ENCODE results near the gene ANKRD29. TPM values are rescaled to one million over a fixed set of nuclear protein-coding genes. Genes with fewer than 3 reads are reported as not detected.

ANKRD29 gene
- polyA plus RNA-seq, 1 donor = 6.1 TPM

- Histone ChIP-seq H3K27ac (ENCODE audit: low read length) (no peak overlapping the region), H3K9me3 (ENCODE audit: control insufficient read depth, low read depth, low read length) (no peaks in the 10 kb centered on the region), H3K4me3 (ENCODE audit: low read length) (no peak overlapping the region), H3K27me3 (ENCODE audit: control insufficient read depth, insufficient read depth, low read length) (no peaks in the 10 kb centered on the region), H3K36me3 (ENCODE audit: control insufficient read depth, insufficient read depth, low read length) (no peaks in the 10 kb centered on the region), H3K4me1 (ENCODE audit: control insufficient read depth, insufficient read depth, low read length) (no peaks in the 10 kb centered on the region)
- DNase-seq = no peak
- WGBS (ENCODE audit: insufficient coverage, low lambda C conversion rate) = 75% methylated on average over 3 of the region's 7 CpGs
Observed at GRCh38 chr18:23596183-23596582, 66.5 kb downstream of the ANKRD29 start.

GRCh38 chr18:23595591-23595990 is 67.1 kb downstream of the ANKRD29 start:
- H3K9me3 ChIP-seq (ENCODE audit: control insufficient read depth, low read depth, low read length) = no peaks in the 10 kb centered on the region
- no peaks in the 10 kb centered on the region for H3K4me1 ChIP-seq (ENCODE audit: control insufficient read depth, insufficient read depth, low read length)
- no peak overlapping the region for H3K4me3 ChIP-seq (ENCODE audit: low read length)
- no peak overlapping the region for H3K27ac ChIP-seq (ENCODE audit: low read length)
- DNase-seq = no peak
- WGBS (ENCODE audit: insufficient coverage, low lambda C conversion rate) = 75% methylated on average over 2 of the region's 7 CpGs
- H3K27me3 ChIP-seq (ENCODE audit: control insufficient read depth, insufficient read depth, low read length) = no peaks in the 10 kb centered on the region
- H3K36me3 ChIP-seq (ENCODE audit: control insufficient read depth, insufficient read depth, low read length) = no peaks in the 10 kb centered on the region

- no peak overlapping the region for H3K4me3 ChIP-seq (ENCODE audit: low read length)
- H3K36me3 ChIP-seq (ENCODE audit: control insufficient read depth, insufficient read depth, low read length) = no peaks in the 10 kb centered on the region
- no peaks in the 10 kb centered on the region for H3K27me3 ChIP-seq (ENCODE audit: control insufficient read depth, insufficient read depth, low read length)
- H3K9me3 ChIP-seq (ENCODE audit: control insufficient read depth, low read depth, low read length) = no peaks in the 10 kb centered on the region
- no peak for DNase-seq
- H3K4me1 ChIP-seq (ENCODE audit: control insufficient read depth, insufficient read depth, low read length) = no peaks in the 10 kb centered on the region
- WGBS (ENCODE audit: insufficient coverage, low lambda C conversion rate) = no CpG with 5 or more reads among the region's 2 CpGs
- no peak overlapping the region for H3K27ac ChIP-seq (ENCODE audit: low read length)
Observed at GRCh38 chr18:23593720-23594119, 69.0 kb downstream of the ANKRD29 start.

GRCh38 chr18:23592911-23593310 is 69.8 kb downstream of the ANKRD29 start:
- Histone ChIP-seq H3K4me3 (ENCODE audit: low read length) (no peak overlapping the region), H3K36me3 (ENCODE audit: control insufficient read depth, insufficient read depth, low read length) (no peaks in the 10 kb centered on the region), H3K9me3 (ENCODE audit: control insufficient read depth, low read depth, low read length) (no peaks in the 10 kb centered on the region), H3K27me3 (ENCODE audit: control insufficient read depth, insufficient read depth, low read length) (no peaks in the 10 kb centered on the region), H3K27ac (ENCODE audit: low read length) (no peak overlapping the region), H3K4me1 (ENCODE audit: control insufficient read depth, insufficient read depth, low read length) (no peaks in the 10 kb centered on the region)
- WGBS (ENCODE audit: insufficient coverage, low lambda C conversion rate) = no CpG with 5 or more reads among the region's 2 CpGs
- DNase-seq = no peak

GRCh38 chr18:23591011-23591410 is 71.7 kb downstream of the ANKRD29 start:
- WGBS (ENCODE audit: insufficient coverage, low lambda C conversion rate) = 80% methylated on average over 1 of the region's 1 CpG
- no peaks in the 10 kb centered on the region for H3K27me3 ChIP-seq (ENCODE audit: control insufficient read depth, insufficient read depth, low read length)
- no peaks in the 10 kb centered on the region for H3K9me3 ChIP-seq (ENCODE audit: control insufficient read depth, low read depth, low read length)
- no peak overlapping the region for H3K27ac ChIP-seq (ENCODE audit: low read length)
- DNase-seq = no peak
- no peaks in the 10 kb centered on the region for H3K4me1 ChIP-seq (ENCODE audit: control insufficient read depth, insufficient read depth, low read length)
- H3K36me3 ChIP-seq (ENCODE audit: control insufficient read depth, insufficient read depth, low read length) = no peaks in the 10 kb centered on the region
- no peak overlapping the region for H3K4me3 ChIP-seq (ENCODE audit: low read length)

DNA sequence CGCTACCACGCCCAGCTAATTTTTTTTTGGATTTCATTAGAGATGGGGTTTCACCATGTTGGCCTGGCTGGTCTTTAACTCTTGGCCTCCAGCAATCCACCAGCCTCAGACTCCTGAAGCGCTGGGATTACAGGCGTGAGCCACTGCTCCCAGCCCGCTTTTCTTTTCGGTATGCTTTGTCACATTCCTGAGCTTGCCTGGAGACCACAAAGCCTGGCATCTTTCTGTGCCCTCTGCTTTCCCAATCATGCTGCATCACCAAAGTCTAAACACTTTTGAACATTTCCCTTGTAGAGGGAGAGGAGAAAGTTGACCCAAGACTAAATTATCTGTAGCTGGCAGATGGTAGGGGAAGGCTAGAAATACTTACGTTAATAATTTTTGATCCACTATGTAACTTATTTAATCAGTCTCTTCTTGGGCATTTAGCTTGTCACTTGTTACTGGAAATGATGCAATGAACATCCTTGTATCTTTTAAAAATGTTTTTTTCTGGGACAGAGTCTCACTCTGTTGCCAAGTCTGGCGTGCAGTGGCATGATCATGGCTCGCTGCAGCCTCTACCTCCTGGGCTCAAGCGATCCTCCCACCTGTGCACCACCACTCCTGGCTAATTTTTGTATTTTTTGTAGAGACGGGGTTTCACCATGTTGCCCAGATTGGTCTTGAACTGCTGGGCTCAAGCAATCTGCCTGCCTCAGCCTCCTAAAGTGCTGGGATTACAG is 73.7 kb downstream of the ANKRD29 start:
- no peak for DNase-seq
- no peak overlapping the region for H3K27ac ChIP-seq (ENCODE audit: low read length)
- no peak overlapping the region for H3K4me3 ChIP-seq (ENCODE audit: low read length)
- no peaks in the 10 kb centered on the region for H3K9me3 ChIP-seq (ENCODE audit: control insufficient read depth, low read depth, low read length)
- H3K36me3 ChIP-seq (ENCODE audit: control insufficient read depth, insufficient read depth, low read length) = no peaks in the 10 kb centered on the region
- WGBS (ENCODE audit: insufficient coverage, low lambda C conversion rate) = 100% methylated on average over 1 of the region's 11 CpGs
- H3K27me3 ChIP-seq (ENCODE audit: control insufficient read depth, insufficient read depth, low read length) = no peaks in the 10 kb centered on the region
- peaks cover 4% of the 10 kb centered on the region for H3K4me1 ChIP-seq (ENCODE audit: control insufficient read depth, insufficient read depth, low read length)

DNA sequence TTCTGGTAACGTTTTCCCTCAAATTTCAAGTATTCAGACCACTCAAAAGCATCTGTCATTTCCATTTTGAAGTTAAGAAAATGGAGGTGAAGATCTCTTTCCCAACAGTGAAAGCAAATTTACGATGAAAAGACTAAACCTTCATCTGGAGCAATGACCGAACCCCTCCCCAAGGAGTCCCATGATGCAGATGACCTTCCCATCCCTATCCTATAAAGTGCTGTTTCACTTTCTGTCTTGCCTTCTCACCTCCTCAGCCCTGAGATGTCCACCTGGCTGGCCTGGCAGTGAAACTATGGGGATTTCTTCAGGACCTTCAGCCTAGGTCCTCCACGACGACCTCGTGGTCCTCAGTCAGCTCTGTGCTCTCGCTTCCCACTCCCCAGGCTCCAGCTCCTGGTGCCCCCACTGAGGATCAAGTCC is 75.5 kb downstream of the ANKRD29 start:
- no peaks in the 10 kb centered on the region for H3K9me3 ChIP-seq (ENCODE audit: control insufficient read depth, low read depth, low read length)
- H3K27me3 ChIP-seq (ENCODE audit: control insufficient read depth, insufficient read depth, low read length) = no peaks in the 10 kb centered on the region
- peak overlapping the region; percentile 7 for H3K4me3 ChIP-seq (ENCODE audit: low read length)
- 0% methylated on average over 1 of the region's 7 CpGs for WGBS (ENCODE audit: insufficient coverage, low lambda C conversion rate)
- peaks cover 11% of the 10 kb centered on the region for H3K4me1 ChIP-seq (ENCODE audit: control insufficient read depth, insufficient read depth, low read length)
- DNase-seq = peak; percentile 52 to 75
- no peaks in the 10 kb centered on the region for H3K36me3 ChIP-seq (ENCODE audit: control insufficient read depth, insufficient read depth, low read length)
- peak overlapping the region; percentile 12 for H3K27ac ChIP-seq (ENCODE audit: low read length)

GRCh38 chr18:23586249-23587196 is 76.2 kb downstream of the ANKRD29 start, which contains the start of gene NPC1:
Gene NPC1, minus strand, starts transcription at chr18:23586506. Its CDS starts 163 bp downstream, at chr18:23586343.
- peak within 1 kb of the TSS; percentile 100 for H3K27ac ChIP-seq (ENCODE audit: low read length)
- no peaks in the 10 kb centered on the region for H3K9me3 ChIP-seq (ENCODE audit: control insufficient read depth, low read depth, low read length)
- DNase-seq = peak; percentile 95 to 96
- 0% methylated on average over 1 of the region's 95 CpGs for WGBS (ENCODE audit: insufficient coverage, low lambda C conversion rate)
- H3K4me3 ChIP-seq (ENCODE audit: low read length) = peak within 1 kb of the TSS; percentile 98
- peaks cover 11% of the 10 kb centered on the region for H3K4me1 ChIP-seq (ENCODE audit: control insufficient read depth, insufficient read depth, low read length)
- H3K27me3 ChIP-seq (ENCODE audit: control insufficient read depth, insufficient read depth, low read length) = no peaks in the 10 kb centered on the region
- no peaks in the 10 kb centered on the region for H3K36me3 ChIP-seq (ENCODE audit: control insufficient read depth, insufficient read depth, low read length)

DNA sequence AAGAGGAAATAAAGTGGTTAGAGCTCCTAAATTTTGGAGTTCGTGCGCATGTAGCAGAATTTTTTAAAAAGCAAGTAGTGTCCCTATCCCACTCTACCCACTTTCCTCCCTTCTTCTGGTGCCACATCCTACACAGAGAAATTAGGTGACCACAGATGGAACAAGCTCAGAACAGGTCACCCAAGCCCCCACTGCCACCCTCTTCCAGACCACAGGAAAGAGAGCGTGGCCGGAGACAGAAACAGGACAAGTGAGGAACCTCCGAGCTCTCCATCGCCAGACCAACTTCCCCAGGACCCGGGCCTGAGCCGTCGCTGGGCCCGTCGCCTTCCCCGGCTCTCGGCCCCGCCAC is 76.8 kb downstream of the ANKRD29 start:
- H3K4me3 ChIP-seq (ENCODE audit: low read length) = peak overlapping the region; percentile 98
- peaks cover 11% of the 10 kb centered on the region for H3K4me1 ChIP-seq (ENCODE audit: control insufficient read depth, insufficient read depth, low read length)
- peak overlapping the region; percentile 100 for H3K27ac ChIP-seq (ENCODE audit: low read length)
- no peaks in the 10 kb centered on the region for H3K36me3 ChIP-seq (ENCODE audit: control insufficient read depth, insufficient read depth, low read length)
- no peak for DNase-seq
- H3K9me3 ChIP-seq (ENCODE audit: control insufficient read depth, low read depth, low read length) = no peaks in the 10 kb centered on the region
- no peaks in the 10 kb centered on the region for H3K27me3 ChIP-seq (ENCODE audit: control insufficient read depth, insufficient read depth, low read length)
- WGBS (ENCODE audit: insufficient coverage, low lambda C conversion rate) = no CpG with 5 or more reads among the region's 14 CpGs

GRCh38 chr18:23585007-23585871 is 77.5 kb downstream of the ANKRD29 start:
- Histone ChIP-seq H3K27ac (ENCODE audit: low read length) (peak overlapping the region; percentile 100), H3K9me3 (ENCODE audit: control insufficient read depth, low read depth, low read length) (no peaks in the 10 kb centered on the region), H3K36me3 (ENCODE audit: control insufficient read depth, insufficient read depth, low read length) (peaks cover 4% of the 10 kb centered on the region), H3K4me1 (ENCODE audit: control insufficient read depth, insufficient read depth, low read length) (peaks cover 11% of the 10 kb centered on the region), H3K27me3 (ENCODE audit: control insufficient read depth, insufficient read depth, low read length) (no peaks in the 10 kb centered on the region), H3K4me3 (ENCODE audit: low read length) (peak overlapping the region; percentile 98)
- WGBS (ENCODE audit: insufficient coverage, low lambda C conversion rate) = 0% methylated on average over 2 of the region's 19 CpGs
- DNase-seq = peak in 1 of 2 donors; percentile 54
